Epithelial cell of prostate (primary cell): ENCODE data around the gene MS4A12.
"Not testable (repeated sequence)": the region's sequence is repeated elsewhere in the genome, so short reads cannot be mapped to it uniquely, and the experiment has no call there.

Experiments
- DNase-seq: peaks from one replicate; pipeline ENCODE4 v3.0.0-alpha.2; 2011; ENCODE audit warnings: low read depth, low spot score
- H3K27ac ChIP-seq: fragments of 450-650 bp; 2 replicates; pipeline ENCODE4 v1.5.1; 2017; ENCODE audit warnings: mild to moderate bottlenecking

MS4A12 gene

GRCh38 chr11:60511393-60511792, 18.8 kb downstream of the MS4A12 start:
- DNase-seq: no peak
- H3K27ac ChIP-seq: no peak overlapping the region

DNA sequence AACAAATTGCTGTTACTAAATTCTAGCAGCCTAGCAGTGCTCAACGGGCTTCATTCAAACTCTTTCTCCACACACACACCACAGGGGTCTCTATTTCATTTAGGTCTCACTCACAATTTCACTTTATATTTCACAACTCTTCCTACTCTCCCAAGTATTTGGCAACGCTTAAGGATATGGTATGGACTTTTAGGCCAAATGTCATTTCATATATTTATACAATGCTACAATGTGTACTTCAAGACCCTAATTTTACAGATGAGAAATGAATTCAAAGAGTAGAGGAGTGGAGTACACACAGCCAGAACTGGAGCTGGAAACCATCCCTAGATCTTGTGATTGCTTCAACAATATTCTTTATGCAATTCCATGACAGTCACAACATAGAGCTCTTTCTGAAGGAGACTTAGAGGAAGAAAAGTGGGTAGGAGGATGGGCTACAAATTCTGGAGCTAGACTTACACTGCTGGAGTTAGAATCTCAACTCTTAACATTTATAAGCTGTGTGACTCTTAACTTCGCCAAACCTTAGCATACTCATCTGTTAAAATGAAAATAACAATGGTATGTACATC, 20.2 kb downstream of the MS4A12 start:
- no peak overlapping the region for H3K27ac ChIP-seq
- DNase-seq: no peak

GRCh38 chr11:60513496-60514460, 21.2 kb downstream of the MS4A12 start:
- DNase-seq: no peak
- H3K27ac ChIP-seq: no peak overlapping the region

GRCh38 chr11:60515144-60515855, 22.7 kb downstream of the MS4A12 start, which contains the start of gene MS4A13:
Gene MS4A13 (plus strand): TSS chr11:60515392. CDS start chr11:60518084, 2,692 bp downstream.
- no peak for DNase-seq
- H3K27ac ChIP-seq: no peak within 1 kb of the TSS

DNA sequence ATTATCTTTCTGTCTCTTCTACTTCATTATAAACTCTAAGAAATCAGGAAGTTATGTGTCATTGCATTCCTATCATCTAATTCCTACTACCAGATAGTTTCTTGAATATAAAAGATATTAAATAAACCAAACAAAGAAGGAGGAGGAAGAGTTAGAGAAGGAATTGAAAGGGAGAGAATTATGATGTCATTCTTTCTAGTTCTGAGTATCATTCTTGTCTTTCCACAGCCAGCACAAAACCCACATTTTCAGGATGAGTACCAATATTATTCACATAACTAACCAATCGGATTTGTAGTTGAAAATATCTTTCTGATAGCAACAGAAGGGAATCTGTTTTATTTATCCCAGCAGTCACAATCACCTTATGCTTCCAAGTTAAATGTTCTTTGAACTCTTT, 35.9 kb downstream of the MS4A12 start:
- H3K27ac ChIP-seq: no peak overlapping the region
- DNase-seq: no peak

GRCh38 chr11:60528934-60529333, 36.4 kb downstream of the MS4A12 start:
- DNase-seq: no peak
- H3K27ac ChIP-seq: no peak overlapping the region

DNA sequence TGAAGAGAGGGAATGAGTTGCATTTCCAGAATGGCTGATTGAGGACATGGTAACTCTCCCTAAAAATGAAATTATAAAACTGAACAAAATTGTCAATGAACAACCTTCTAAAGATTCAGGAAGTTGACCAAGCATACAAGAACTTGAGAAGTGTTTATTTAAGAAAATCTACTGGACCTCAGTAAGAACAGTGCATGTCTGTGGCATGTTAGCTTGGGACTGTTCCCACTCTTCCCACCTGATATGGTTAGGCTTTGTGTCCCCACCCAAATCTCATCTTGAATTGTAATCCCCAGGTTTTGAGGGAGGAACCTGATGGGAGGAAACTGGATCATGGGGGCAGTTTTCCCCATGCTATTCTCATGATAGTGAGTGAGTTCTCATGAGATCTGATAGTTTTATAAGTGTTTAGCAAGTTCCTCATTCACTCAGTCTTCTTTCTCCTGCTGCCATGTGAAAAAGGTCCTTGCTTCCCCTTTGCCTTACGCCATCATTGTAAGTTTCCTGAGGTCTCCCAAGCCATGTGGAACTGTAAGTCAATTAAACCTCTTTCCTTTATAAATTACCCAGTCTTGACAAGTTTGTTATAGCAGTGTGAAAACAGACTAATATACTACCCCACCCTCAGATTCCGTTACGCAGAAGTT, 38.0 kb downstream of the MS4A12 start:
- DNase-seq: no peak
- no peak overlapping the region for H3K27ac ChIP-seq

DNA sequence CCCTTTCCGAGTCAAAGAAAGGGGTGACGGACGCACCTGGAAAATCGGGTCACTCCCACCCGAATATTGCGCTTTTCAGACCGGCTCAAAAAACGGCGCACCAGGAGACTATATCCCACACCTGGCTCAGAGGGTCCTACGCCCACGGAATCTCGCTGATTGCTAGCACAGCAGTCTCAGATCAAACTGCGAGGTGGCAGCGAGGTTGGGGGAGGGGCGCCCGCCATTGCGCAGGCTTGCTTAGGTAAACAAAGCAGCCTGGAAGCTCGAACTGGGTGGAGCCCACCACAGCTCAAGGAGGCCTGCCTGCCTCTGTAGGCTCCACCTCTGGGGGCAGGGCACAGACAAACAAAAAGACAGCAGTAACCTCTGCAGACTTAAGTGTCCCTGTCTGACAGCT, 39.8 kb downstream of the MS4A12 start:
- DNase-seq, H3K27ac ChIP-seq: not testable (repeated sequence)

- H3K27ac ChIP-seq, DNase-seq: not testable (repeated sequence)
Observed at GRCh38 chr11:60538627-60539026, 46.0 kb downstream of the MS4A12 start.

DNA sequence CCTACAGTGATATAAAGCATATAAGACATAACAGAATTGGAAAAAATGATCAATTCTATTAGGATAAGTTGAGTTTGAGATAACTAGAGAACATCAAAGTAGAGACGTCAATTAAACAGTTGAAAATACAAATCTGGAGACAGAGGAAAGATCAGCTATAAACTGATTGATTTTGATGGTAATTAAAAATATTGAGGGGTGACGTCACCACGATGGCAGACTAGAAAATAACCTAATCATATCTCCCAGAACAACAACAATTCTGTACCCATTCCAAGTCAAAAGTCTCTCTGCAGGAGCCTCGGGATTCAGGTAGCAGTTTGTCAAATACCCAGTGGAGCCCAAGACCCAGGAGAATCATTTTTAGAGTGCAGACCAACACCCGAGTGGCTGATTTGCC, 51.5 kb downstream of the MS4A12 start:
- H3K27ac ChIP-seq: no peak overlapping the region
- no peak for DNase-seq
